NCI-H1105 treated with DMSO at 0.1 percent for 48 hours (cell line): ENCODE data around the gene UBE2E1.

Experiments used
- DNase-seq: peaks from one replicate; lab custom pipeline; 2025; lab: John Stamatoyannopoulos, UW

The UBE2E1 gene

DNA sequence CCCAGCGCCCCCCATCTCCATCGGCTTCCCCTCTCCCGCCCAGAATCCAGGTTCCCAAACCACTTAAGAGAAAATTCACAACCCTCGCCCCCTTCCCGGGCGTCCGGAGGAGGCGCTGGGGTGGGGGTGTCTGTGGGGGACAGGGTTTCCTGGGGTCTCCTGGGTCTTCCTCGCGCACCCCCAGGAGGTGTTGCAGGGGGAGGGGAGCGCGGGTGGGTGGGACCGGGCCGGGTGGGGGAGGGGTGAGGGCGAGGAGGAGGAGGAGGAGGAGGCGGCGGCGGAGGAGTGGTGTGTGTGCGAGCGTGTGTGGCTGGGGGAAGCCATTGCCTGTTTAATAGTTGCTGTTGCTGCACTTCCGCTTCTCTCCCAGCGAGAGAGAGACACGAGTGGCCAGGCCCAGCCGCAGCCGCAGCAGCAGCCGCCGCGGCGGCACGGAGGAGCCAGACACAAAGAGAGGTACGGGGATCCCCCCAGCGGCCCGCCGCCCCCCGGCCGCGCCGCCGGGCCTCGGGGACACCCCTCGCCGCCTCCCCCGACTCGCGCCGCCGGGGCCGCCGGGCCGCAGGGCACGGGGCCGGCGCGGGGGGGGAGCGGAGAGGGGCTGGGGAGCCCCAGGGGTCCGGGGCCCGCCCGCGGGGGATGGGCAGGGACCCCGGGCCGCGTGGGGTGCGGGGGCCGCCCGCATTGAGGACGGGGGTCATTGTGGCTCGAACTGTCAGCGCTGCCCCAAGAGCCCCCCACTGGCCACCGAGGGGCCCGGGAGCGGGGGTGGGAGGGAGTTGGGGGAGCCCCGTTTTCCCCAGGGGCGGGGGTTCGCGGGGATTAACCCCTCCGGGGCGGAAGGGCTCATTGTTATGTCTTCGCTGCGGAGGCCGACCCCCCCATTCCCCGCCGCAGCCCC lies at the start of gene UBE2E1:
Gene UBE2E1, plus strand, starts transcription at position 323 of the 901 bp plus-strand sequence. CDS start 1,315 bp downstream, outside the sequence.
- DNase-seq = peak; percentile 9

DNA sequence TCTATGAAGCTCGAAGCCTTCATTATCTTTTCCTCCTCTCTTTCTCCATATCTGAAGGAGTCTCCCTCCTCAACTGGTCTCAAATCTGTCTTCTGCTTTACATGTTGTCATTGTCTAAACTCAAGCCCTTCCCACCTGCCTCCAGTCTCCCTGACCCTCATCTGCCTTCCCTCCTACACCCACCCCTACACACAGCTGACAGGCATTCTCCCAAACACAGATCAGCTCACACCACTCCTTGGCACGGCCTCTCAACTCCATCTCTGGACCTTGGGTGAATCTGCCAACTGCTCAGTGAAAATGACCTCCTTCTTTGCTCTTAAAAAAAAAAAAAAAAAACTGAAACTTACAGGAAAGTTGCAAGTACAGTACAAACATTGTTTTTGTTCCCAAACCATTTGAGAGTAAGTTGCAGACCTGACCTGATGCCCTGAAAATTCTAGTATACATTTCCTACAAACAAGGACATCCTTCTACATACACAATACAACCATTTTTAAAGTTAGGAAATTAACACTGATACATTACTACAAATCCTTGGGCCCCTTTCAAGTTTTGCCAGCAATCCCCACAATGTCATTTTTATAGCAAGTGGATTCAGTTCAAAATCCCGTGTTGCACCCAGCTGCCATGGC lies 49.4 kb upstream of the UBE2E1 start:
- DNase-seq = no peak

DNA sequence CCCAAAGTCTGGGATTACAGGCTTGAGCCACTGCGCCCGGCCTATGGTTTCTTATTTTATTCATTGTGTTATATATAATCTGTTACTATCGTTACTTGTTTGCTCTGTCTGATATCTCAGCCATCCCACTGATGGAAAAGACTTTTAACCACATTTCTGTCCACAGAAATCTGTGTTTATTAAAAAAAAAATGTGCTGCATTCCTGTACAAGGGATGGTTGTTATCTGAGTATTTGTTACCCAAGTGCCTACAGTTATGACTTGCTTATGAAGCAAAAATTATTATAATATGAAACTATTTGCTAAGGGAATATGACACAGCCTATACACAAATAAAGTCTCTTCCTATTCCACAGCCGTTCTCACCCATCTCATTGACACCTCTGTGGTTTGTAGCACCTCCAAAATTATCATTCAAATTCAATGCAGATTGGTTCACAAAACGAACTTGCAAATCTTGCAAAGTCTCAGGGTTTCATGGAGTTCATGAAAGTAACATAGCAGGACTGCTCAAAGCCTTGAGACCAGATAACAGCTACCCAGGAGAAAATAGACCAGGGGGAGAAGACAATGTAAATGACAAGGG lies 47.4 kb upstream of the UBE2E1 start:
- no peak for DNase-seq

DNA sequence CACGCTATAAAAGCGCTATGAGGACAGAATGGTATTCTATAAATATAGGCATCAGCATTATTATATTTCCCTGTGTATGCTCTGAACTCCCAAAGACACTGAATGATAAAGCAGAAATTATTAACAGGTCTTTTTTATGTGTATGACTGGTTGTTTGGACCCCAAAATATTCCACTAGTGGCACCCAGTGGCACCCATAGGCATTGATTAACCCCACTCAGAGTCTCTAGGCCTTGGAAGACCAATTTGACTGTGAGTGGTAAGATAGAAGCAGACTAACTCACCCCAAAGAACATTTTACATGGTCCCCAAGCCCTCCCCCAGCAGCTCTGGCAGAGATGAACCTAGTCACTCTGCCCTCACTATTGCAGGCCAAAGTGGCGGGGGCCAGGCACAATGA lies 45.4 kb upstream of the UBE2E1 start:
- no peak for DNase-seq

DNA sequence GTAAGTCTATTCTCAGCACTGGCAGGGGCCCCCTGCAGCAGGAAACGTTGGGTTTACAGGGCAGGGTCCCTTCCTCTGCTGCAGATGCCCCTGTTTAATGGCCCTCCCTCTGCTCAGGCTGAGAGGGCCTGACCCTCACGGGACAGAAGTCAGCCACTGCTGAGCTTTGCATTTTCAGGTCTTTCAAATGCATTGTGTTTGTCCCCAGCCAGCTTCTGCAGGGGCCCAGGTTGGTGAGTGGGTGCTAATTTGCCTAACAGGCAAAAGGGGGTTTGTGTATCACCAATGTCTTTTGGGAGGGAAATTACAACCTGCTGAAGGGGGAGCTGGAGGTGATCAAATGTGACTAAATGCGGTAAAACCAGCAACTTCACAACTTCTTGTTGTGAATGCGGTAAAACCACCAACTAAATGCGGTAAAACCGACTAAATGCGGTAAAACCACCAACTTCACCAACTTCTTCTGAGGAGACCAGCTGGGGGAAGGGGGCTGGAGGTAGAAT lies 44.8 kb upstream of the UBE2E1 start:
- no peak for DNase-seq

DNA sequence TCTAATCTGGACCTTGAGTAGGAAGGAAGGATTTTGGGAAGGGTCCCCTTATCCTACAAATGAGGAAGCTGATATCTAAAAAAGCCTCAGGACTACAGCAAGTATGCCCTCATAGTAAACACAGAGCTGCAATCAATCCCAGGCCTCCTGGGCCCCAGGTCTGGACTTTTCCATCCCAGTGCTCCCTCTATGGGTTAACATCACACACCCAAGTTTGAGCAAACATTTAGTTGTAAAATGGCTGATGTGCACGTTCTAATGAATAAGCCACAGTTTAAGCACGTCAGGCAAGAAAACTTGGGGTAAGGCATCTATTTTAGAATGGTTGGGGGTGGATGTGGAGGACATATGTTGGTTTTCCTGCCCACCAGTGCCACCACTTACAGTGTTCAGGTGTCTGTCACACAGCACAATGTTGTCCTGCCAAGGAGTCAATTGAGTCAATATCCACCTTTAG lies 44.3 kb upstream of the UBE2E1 start:
- DNase-seq = no peak

DNA sequence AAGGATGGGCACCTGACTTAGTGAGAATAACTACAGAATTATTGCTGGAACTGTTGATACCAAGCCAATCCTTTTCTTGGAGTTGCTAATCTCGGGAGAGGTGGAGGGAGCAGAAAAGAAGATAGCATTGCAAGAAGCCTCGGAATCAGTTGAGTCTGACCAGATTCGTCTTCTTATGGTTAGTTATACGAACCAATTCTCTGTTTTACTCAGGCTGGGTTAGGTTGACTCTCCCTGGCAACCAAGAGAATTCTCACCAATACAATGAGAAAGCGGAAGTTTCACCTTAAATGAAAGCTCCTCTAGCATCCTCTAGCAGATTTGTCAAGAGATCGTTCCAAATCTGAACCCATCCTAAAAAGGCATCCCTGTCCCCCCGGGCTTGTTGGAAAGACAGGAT lies 43.5 kb upstream of the UBE2E1 start:
- DNase-seq = no peak

DNA sequence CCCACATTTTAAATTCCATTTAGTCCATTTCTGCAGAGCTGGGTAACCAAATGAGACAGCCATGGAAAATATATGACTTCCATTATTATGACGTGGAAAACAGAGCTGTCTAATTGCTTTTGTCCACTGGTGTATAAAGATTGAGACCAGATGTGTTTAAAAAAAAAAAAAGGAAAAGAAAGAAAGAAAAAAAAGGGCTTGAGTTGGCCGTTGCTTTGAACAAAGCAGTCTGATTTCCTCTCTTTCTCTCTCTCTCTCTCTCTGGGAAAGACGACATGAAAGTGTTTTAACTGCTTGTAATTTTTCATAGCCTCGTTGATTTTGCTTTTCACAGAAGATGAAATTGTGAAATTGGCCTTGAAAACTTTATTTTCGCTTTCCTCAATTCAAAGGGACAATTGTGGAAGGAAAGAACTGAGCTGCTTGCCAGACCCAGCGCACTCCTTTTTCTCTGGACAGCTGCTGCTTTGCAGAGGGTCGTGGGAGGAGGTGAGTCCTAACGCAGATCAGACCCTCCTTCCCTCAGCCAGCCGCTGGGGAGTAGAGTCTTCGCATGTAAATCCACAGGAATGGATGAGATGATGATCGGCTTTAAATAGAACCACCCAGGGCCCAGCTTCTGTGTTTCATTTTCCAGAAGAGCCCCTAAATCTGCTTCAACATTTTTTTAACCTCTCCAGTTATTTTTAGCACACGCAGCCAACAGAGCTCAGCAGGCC lies 42.8 kb upstream of the UBE2E1 start:
- DNase-seq = no peak

DNA sequence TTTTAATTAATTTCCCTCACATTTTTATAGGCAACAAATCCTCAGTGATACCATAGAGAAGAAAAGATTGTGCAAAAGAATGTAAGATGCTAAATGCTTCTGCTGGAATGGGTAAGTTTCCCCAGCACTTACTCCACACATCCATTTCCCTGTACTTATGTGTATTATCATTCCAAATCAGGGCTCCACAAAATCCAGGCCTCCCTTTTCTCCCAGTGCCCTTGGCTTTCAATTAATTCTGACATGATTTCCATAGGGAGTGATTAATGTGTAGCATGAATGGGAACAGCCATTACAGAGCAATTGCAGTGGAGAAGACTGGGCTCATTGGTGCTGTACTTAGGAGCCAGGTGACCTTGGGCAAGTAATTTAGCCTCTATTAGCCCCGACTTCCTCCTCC lies 41.3 kb upstream of the UBE2E1 start:
- no peak for DNase-seq

DNA sequence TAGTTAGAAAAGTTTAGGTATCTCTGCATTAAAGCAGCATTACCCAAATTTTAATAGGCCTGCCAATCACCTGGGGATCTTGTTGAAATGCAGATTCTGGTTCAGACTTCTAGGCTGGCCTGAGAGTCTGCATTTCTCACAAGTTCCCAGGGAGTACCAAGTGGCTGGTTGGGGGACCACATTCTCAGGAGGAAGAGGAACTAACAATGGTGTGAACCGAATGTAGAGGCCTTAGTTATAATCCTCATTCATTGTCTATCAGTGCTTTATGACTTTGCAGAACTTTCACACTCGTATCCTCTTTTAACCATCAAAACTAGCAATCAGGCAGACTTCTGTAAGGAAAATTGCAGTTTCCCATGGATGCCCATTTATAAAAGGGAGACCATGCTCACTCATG lies 38.2 kb upstream of the UBE2E1 start:
- no peak for DNase-seq

DNA sequence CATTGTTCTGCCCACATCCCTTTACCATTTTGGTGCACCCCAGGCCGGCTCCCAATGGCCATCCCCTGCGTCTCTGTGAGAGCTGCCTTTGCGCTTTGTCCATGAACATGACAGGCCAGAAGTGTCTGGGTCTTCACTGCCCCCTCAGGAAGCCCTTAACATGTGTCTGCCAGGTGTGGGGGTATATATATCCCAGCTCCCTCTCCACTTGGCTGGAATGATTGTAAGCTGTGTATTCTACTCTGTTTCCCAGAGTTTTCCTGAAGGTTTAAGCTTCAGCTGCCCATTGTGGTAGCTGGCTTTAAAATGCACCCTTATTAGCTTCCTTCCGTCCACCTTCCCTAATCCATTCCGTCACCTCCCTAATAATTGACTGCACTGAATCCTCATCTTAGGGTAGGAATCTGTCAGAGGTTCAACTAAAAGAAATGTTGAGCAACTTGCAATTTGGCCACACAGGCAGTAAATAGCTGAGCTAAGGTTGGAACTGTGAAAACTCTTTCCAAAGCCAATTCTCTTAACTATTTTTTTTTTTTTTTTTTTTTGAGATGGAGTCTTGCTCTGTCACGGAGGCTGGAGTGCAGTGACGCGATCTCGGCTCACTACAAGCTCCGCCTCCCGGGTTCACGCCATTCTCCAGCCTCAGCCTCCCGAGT lies 30.4 kb upstream of the UBE2E1 start:
- DNase-seq = no peak

DNA sequence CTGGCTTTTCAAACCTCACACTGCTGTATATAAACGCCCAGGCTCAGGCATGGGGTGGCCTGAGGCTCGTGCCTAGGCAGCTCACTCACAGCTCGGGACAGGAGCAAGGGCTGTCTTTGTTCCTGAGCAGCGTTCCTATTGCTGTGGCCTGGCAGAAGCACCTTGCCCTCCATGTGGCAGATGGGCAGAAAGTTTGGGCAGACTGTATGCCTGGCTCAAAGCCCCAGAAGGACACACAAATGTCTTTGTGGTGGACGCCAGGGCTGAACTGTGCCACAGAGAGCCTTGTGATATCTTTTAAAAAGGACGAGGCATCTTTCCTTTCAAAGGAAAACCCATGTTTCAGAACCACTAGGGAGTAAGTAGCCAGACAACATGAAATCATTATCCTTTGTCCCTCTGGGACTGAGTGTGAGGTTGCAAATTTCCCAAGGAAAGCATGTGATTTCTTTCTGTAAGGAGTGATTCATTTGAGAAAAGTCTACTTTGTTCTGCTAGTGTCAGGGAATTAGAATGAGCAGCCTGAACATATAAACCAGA lies 29.3 kb upstream of the UBE2E1 start:
- no peak for DNase-seq

DNA sequence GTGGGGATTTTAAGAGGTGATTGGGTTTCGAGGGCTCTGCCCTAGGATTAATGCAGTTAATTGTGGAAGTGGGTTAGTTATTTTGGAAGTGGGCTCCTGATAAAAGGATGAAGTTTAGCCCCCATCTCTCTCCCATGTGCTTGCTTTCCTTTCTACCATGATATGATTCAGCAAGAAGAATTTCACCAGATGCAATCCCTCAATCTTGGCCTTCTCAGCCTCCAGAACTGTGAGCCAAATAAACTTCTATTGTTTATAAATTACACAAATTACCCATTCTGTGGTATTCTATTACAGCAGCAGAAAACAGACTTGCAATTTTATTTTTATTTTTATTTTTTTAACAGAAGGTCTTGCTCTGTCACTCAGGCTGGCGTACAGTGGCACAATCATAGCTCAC lies 27.3 kb upstream of the UBE2E1 start:
- no peak for DNase-seq

DNA sequence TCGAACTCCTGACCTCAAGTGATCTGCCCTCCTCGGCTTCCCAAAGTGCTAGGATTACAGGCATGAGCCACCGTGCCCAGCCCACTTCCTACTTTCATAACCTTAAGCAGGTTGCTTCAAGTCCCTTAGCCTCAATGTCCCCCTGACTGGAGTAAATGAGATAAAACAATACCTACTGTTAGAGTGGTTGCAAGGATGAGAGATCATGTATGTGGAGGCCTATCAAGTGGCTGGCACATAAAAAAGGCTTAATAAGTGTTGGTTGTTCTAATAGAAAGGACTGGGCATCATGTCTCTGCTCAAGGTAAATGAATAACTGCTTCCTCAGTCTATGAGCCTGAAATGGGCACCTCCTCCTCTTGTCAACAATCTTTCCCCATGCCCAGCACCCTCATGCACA lies 25.9 kb upstream of the UBE2E1 start:
- DNase-seq = no peak

DNA sequence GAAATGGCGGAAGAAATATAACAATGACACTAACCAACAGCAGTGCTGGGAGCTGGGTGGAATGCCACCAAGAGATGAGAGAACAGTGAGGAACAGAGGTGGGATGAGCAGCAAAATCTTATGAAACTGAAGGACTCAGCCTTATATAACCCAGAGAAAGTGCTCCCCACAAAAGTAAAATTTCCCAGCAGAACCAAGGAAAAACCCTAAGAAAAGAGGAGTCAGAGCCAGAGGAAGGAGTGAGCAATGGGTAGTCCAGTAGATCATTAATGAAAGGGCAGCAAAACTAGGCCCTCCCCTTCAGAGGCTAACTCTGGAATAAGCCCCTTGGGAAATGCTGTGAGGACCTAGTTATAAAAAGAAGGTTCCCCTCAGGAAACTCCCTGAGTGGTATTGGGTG lies 24.7 kb upstream of the UBE2E1 start:
- DNase-seq = no peak

DNA sequence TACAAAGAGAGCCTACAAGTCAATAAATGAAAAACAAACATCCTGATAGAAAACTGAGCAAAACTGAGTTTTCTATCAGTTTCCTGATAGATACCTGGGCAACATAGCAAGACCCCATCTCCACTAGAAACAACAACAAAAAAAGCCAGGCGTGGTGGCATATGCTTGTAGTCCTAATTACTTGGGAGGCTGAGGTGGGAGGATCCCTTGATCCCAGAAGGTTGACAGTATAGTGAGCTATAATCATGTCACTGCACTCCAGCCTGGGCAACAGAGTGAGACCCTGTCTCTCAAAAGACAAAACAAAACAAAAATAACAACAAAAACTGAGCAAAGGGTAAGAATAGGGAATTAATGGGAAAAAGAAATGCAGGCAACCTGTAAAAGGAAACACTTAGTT lies 23.9 kb upstream of the UBE2E1 start:
- DNase-seq = no peak

DNA sequence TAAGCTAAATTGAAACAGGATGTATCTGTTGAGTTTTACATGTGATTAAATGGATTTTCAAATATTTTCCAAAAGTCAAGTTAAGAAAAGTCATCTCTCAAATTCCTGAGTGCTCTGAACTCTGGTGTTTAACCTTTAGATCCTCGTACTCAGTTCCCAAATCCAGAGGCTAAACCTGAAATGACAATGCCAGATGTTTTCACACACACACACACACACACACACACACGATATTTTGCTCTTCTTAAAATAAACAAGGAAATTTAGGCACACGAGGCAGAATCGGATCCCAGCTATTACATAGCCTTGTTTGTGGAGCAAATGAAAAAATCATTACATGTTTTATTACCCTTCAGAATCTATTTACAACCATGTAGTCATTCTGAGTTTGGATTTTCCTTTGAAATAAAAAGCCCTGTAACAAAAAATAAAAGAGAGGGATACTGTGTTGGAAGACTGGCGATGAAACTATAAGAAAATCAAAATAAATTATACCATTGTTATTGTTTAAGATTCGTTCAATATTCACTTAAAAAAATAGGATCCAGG lies 20.6 kb upstream of the UBE2E1 start:
- no peak for DNase-seq

DNA sequence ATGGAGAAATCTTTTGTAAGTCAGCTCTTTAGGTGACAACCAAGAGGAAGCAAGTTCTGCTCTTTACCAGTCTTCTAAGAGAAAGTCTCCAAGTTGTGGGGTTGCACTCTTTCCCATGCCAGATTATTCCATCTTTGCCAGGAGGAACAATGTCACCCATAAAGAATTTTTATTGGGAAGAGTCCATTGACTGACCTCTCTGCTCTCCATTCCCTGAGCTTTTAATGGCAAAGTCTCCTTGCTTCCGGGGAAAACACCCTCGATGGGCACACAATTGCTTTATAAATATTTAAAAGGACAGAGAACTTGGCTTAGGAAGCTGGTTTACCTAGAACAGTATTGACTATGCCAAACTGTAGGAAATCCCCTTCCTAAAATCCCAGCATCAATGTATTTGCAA lies 19.9 kb upstream of the UBE2E1 start:
- DNase-seq = no peak

DNA sequence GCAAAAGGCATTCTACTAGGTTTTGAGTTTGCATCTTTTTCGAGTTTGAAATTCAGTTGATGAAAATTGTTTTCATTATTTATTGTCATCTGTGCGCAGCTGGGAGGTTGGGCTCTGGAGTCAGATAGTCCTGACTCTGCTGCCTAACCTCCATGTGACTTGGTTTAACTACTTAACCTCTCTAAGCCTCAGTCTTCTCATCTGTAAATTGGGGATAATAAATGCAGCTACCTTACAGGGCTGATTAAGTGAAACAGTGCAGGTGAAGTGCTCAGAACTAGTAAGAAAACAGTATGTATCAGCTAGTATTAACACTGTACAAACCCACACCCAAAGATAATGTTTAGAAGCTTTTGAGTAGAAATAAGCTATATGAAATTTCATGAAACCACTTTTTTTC lies 14.1 kb upstream of the UBE2E1 start:
- no peak for DNase-seq

DNA sequence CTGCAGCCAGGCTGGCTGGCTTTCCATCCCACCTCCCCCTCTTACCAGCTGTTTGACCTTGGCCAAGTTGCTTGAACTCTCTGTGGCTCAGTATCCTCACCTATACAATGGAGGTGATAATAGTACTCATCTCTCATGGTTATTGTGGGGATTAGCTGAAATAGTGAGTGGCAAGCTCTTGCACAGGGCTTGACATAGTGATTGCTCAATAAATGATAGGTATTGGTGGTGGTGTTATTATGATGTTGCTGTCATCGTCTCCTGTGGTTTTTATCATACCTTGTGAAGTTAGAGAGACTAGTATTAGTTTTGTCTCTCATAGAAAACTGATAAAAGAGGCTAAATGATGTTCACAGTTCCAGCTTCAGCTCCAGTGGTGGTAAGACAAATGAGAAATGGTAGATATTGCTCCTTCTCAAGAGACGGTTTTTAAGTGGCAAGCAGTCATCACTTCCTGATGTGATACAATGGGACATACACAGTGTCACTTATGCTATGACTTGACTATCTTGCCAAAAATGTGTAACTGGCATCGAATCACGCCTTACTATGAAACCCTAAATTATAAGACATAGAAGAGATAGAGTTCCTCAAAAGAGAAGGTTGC lies 12.1 kb upstream of the UBE2E1 start:
- DNase-seq = no peak

DNA sequence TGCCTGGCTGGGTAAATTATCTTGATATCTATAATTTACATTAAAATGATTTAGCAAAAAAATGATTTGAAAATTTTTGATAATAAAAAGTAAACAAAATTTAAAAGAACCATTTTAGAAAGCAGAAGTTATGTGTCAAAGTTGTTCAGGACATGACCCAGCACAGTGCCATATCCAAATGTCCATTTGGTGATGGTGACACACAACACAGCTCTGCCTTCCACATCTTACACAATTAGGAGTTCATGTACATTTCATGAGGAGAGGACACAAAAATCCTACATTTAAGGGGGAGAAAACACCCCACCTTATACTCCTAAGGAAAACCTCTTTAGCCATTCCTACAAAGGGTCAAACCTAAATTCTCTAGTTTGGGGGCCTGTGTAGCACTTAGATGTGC lies 10.7 kb upstream of the UBE2E1 start:
- DNase-seq = no peak
